ENCODE measurements around the gene STK11IP.

STK11IP gene

GRCh38 chr2:219658196-219658846 lies 60.7 kb downstream of the STK11IP start:
- no peak for DNase-seq (ENCODE audit: low read depth in 1 of 2, low spot score in 1 of 2)
- TF ChIP-seq SPI1 (IDR thresholded peaks at IDR 0.05; ENCODE audit: borderline replicate concordance, low read depth) (no peak), POLR2AphosphoS5 (IDR thresholded peaks at IDR 0.05; ENCODE audit: low read depth) (no peak), CTCF (IDR thresholded peaks at IDR 0.05; ENCODE audit: insufficient read depth, low read length) (no peak)
- no peak overlapping the region for H3K27ac ChIP-seq (replicated peaks)

GRCh38 chr2:219658874-219659273 lies 61.2 kb downstream of the STK11IP start:
- TF ChIP-seq GABPA (IDR thresholded peaks at IDR 0.05; ENCODE audit: low read depth) (no peak), SPI1 (IDR thresholded peaks at IDR 0.05; ENCODE audit: borderline replicate concordance, low read depth) (no peak), POLR2AphosphoS5 (IDR thresholded peaks at IDR 0.05; ENCODE audit: low read depth) (no peak), CTCF (IDR thresholded peaks at IDR 0.05; ENCODE audit: insufficient read depth, low read length) (no peak), REST (IDR thresholded peaks at IDR 0.05; ENCODE audit: insufficient replicate concordance, low read depth) (no peak)
- no peak for DNase-seq (ENCODE audit: low read depth in 1 of 2, low spot score in 1 of 2)
- Histone ChIP-seq H3K4me3 (replicated peaks; ENCODE audit: insufficient read depth, low read length) (no peak overlapping the region), H3K27me3 (ENCODE audit: insufficient read depth, poor library complexity, severe bottlenecking) (peaks cover 12% of the 10 kb centered on the region), H3K27ac (replicated peaks) (no peak overlapping the region)

More at GRCh38 chr2:219658196-219658846, 60.7 kb downstream of the STK11IP start:
- H3K27me3 ChIP-seq (ENCODE audit: insufficient read depth, poor library complexity, severe bottlenecking) = peaks cover 17% of the 10 kb centered on the region
- no peak overlapping the region for H3K4me3 ChIP-seq (replicated peaks; ENCODE audit: insufficient read depth, low read length)

DNA sequence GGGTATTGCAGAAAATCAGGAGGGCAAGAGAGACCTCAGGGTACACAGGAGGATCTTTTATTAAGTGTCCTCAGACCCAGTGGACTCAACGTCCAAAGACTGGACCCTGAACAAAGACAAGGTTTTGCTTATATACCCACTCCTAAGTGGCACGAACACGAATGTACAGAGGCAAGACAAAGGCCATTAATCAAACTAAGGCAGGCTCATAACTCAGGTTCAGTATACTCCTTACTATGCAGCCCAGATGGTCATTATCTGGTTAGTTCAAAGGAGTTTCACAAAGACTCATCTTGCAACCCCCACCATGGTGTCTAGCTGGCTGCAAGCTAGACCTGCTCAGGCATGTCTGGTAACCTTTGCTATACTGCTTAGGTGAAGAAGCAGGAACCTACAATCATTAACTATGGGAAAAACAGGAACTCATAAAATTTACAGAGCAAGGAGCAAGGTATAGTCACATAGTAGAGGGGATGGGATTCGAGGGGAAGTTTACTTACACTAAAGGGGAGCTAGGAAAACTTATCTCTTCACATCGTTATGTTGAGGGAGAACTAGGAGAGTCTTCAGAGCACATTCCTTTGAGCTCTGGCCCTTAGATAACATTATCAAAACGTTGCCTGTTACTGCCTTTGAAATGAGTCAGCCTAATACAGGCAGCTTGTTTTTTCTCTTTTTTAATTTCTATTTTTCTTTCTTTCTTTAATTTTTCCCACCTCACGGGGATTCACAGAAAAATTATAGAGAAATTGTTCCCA lies 63.7 kb downstream of the STK11IP start:
- H3K4me3 ChIP-seq (replicated peaks; ENCODE audit: insufficient read depth, low read length) = no peak overlapping the region
- no peak for TF ChIP-seq REST (IDR thresholded peaks at IDR 0.05; ENCODE audit: insufficient replicate concordance, low read depth)
- peaks cover 12% of the 10 kb centered on the region for H3K27me3 ChIP-seq (ENCODE audit: insufficient read depth, poor library complexity, severe bottlenecking)
- no peak for DNase-seq (ENCODE audit: low read depth in 1 of 2, low spot score in 1 of 2)
- H3K27ac ChIP-seq (replicated peaks) = no peak overlapping the region

GRCh38 chr2:219661955-219662395 lies 64.3 kb downstream of the STK11IP start:
- TF ChIP-seq GABPA (IDR thresholded peaks at IDR 0.05; ENCODE audit: low read depth) = no peak
- no peak for TF ChIP-seq REST (IDR thresholded peaks at IDR 0.05; ENCODE audit: insufficient replicate concordance, low read depth)
- no peak for TF ChIP-seq CTCF (IDR thresholded peaks at IDR 0.05; ENCODE audit: insufficient read depth, low read length)
- TF ChIP-seq POLR2AphosphoS5 (IDR thresholded peaks at IDR 0.05; ENCODE audit: low read depth) = no peak
- no peak for TF ChIP-seq SPI1 (IDR thresholded peaks at IDR 0.05; ENCODE audit: borderline replicate concordance, low read depth)
- DNase-seq (ENCODE audit: low read depth in 1 of 2, low spot score in 1 of 2) = no peak
- Histone ChIP-seq H3K27me3 (ENCODE audit: insufficient read depth, poor library complexity, severe bottlenecking) (peaks cover 10% of the 10 kb centered on the region), H3K4me3 (replicated peaks; ENCODE audit: insufficient read depth, low read length) (no peak overlapping the region), H3K27ac (replicated peaks) (no peak overlapping the region)
